ENCODE results near the gene SLC29A3.
A peak's percentile ranks its signal among the peaks of the same experiment; 100 is the strongest.

SLC29A3 gene

DNA sequence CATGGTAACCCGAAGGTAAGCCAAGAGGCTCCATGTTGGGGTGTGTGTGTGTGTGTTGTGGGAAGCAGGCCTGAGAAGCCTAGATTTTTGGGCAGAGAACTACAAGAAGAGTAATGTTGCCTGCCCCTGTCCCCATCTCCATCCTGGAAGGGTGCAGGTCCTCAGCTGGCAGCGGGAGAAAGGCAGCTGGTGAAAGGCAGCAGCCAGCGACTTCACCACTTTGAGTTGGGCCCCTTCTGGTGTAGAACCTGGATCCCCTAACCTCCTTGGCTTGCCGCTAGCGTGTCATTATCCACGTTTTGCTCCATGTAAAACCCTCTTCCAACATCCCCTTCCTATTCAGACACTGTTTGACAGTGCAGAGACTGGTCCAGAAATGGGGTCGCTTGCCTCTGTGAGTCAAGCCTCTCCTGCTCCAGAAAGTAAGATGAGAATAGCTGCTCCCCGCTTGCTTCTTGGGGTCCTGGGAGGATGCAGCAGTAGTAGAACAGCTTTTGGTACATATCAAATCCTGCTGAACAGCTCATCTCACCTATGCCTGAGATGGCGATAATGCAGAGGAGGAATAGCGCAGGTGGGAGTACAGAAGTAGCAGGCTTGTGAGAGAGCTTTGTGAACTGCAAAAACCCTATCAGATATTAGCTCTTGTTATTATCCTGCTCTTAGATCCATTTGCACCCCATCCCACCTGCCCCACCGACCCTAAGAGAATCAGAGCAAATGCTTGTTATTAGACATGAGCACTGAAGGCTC is 55.6 kb downstream of the SLC29A3 start:
- DNase-seq, result no peak

DNA sequence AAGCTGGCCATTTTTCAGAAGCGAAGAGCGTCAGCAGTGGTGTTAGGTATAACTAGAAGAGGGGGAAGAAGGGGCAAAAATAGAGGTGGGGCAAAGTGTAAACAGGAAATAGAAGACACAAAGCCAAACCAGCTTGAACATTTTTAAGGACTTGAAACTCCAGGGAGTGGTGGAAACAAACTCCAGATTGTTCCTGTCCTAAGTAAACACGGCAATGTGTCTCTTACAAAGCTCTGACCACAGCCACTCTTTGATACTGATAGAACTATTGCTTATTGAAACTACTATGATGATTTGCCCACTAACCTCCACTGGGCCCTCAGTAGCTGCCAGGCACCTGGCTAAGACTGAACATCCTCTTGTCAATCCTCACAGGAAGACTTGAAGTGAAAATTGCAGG is 56.9 kb downstream of the SLC29A3 start:
- DNase-seq, result no peak

DNA sequence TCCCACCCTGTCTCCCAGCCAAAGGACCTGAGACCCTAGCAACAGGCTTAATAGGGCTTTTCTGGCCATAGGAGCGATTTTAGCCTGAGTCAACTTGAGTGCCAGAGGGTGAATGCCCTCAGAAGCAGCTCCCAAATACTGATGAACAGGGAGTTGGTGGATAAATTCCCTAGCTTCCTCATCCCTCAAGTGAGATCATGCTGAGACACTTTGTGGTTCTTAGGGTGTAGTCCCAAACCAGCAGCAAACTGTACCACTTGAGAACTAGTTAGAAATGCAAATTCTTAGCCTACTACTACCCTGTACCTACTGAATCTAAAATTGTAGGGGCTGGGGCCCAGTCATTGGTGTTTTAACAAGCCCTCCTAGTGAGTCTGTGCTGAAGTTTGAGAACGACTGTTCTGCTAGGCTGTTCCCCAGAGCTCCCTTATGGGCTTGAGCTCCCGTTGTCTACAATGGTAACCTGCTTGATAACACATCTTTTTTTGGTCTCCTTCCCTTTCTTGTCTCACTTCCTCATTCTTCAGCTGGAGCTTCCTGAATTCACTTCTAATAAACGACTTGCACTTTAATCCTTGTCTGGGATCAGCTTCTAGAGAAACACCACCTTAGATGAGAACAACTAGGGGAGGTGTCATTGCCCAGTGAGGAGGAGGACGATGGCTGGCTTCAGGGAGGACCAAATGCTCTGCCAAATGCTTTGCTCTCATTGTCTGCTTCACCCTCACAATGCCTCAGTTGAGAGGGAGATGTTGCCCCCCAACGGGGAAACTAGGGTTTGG is 59.5 kb downstream of the SLC29A3 start:
- DNase-seq, result no peak

DNA sequence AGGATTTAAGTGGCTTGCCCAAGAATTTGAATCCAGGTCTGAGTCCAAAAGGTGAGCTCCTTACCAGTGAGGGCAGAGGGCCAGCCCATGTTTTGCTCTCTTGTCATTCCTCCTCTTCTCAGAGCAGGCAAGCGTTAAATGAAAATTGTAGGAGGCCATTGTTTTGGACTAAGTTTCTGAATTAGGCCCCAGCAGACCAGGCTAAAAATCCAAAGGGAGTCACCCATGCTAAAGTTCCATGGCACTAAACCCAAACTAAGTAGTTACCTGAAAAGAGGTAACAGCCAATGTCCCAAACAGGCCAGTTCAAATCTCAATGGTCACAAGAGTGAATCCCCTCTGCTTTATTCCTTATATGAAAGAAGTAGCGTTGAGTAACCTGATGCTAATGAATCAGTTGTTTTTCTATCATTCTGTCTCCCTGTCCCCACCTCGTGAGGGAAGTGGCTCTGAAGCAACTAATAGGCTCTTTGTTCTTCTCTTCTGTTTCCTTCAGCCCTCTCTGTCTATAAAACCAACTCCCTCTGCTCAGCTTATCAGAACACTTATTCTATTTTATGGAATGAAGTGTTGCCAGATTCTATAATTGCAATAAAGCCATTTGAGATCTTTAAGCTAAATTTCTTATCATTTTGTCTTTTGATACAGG is 60.2 kb downstream of the SLC29A3 start:
- DNase-seq, result no peak

DNA sequence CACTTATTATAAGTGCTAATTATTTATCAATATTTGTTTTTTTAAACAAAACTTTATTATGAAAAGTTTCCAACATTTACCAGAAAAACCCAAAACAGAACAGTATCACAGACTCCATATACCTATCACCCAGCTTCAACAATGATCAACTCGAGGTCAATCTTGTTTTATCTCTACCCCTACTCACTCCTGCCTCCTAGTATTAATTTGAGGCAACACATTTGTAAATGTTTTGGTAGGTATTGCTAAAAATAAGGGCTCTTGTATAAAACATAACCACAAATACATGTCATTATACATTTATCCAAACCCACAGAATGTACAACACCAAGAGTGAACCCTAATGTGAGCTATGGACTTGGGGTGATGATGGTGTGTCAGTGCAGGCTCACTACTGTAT is 61.8 kb downstream of the SLC29A3 start:
- DNase-seq, result no peak

DNA sequence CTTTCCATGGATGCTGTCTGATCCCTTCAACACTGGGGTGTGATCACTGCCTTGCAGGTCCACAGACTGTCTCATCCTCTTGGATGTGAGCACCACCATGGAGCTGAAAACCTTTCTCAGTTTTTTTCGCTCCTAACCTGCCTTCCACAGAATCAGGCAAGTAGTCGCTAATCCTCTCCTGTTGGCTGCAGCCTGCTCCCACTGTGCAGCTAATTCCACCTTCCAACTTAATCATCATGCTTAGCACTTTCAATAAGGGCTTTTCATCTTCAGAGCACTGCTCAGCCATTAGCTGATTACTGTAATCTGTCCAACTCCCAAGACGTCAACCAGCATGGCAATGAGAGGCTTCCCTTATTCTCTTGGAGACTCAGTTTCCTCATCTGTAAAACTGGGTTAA is 62.6 kb downstream of the SLC29A3 start:
- no peak for DNase-seq

DNA sequence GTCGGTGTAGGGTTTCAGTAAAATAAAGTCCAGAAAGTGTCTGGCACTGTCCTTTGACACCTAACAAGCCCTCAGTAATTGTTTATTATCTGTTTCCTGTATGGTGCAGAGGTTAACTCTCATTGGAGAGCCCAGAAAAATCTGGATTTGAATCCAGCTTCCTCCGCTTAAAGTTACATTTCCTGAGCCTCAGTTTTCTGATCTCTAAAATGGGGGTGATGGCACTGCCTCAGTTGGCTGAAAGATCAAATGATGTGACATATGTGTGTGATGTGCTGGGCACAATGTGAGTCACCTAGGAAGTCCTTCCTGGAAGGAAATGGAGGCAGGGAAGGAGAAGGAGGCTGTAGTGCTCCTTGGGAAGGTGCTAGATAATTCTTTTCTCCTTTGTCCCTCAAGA is 63.0 kb downstream of the SLC29A3 start:
- DNase-seq, result no peak

DNA sequence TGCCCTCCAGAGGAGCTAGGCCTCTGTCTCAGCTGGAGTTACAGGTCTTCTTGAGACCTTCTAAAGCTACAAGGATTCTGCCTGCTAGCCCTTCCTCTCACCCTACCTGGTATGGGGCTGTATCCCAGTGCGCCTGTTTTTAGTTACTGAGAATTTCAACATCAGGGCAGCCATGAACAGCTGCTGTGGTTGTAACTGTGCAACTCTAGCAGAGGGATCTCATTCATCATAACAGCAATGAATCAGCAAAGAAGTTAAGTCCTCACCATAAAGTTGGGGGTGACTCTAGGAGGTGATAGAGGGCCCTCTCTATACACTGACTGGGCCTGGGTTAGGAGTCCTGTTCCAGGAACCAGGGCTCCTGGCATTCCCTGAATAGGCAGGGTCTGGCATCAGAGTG is 63.7 kb downstream of the SLC29A3 start:
- no peak for DNase-seq

DNA sequence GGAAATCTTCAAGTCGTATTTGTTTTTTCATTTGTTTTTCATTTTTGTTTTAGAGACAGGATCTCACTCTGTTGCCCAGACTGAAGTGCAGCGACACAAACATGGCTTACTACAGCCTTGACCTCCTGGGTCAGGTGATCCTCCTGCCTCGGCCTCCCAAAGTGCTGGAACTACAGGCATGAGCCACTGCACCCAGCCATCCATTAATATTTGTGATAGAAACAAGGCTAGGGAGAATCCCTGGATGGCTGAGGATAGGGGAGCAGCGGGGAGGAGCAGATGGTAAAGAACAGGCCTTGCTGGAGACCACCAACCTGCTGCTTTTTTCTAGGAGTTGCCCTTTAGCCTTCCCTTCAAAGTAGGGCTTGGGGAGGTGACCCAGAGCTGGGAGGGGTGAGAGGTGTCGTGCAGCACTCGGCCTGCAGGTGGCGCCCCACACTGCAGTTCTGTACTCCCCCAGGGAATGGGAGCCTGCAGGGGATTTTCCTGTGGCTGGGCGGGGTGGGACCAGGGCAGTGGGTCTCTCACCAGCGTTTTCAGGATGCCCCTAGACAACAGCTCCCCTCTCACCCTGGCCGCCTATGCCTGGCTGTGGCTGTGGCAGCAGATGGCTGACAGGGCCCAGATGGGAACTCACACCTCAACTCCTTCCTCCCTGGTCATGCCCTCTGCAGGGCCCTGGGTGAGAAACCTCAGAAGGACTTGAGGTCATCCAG is 65.1 kb downstream of the SLC29A3 start:
- peak; percentile 54 for DNase-seq

DNA sequence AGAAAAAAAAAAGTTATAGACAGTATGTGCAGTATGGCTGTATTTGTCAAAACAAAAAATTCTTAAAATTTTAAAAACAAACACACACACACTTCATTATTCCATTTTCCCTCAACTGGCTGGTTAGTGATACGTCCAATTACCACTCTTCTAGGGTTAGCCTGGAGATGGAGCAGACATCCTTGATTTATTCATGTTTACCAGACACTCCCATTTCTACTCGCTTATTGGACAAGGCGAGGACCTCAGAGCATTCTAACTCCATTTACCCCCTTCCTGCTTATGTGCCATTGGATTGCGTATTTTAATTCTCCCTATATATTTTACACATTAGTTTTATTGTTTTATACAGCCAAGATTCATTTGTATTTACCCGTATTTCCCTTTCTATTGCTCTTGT is 69.1 kb downstream of the SLC29A3 start:
- no peak for DNase-seq

DNA sequence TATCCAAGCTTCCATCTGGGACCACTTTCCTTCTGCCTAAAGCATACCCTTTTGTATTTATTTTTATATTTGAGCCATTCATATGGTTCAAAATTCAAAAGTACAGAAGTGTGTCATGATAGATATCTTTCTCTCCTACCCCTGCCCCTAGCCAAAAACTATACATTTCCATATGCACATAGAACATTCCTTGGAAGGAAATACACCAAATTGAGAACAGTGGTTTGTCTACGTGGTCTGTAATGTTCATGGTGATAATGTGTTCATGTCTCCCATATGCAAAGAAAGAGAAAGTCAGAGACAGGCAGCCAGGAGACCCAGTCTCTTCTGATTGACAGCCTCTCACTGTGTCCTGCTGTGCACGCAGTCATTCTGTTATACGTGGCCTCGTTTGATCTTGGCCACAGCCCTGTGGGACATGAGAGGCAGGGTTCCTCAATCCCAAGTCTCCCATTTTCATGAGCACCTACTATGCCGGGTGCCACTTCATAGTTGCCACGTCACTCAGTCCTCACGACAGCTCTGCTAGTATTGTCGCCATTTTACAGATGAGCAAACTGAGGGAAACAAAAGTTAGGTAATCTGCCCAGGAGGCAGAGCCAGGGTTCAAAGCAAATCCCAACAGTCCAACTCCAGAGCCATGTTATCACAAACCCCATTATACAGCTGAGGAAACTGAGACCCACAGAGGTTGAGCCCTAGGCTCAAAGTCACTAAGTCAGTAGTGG is 69.7 kb downstream of the SLC29A3 start:
- no peak for DNase-seq

DNA sequence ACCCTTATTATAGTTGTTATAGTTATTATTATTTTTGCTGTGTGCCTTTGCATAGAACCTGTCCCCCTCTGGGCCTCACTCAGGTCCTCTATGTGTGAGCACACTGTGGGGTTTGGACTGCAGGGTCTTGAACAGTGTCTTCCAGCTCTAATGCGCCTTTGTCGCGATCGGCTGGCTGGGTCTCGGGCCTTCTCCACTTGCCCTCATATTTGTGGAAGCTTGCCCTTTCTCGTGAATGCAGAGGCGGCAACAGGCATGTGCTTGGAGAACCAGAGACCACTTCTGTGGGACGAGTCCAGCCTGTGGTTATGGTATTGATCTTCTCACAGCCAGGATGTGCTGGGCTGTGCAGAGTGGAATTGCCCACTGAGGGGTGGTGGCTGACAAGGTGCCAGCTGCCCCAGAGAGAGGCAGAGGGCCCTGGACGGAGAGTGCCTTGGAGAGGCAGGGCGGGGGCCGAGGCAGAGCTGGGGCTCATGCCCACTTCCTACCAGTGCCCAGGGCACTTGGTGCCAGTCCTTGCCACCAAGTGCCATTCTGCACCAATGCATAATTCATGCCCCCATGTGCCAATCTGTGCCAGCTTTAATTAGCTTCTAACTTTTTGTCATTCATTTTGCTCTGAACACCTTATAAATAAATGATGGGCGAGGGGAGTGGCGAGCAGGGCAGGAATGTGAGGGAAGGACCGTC is 70.9 kb downstream of the SLC29A3 start:
- DNase-seq, result no peak

DNA sequence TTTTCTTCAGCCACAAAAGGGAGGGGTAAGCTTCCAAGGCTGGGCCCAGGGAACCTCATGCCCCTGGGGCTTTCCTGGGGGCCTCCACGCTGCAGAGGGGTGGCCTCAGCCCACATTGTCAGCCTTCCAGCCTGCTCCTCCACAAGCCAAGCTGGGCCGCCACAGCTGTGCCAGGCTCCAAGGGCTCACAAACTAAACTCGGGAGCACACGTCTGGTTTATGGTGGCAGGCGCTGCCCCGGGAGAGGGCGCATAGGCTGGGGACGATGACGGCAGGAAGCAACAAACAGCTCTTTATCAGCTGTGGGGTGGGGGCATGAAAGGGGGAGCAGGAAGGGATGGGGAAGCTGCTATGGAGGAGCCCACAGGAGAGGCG is 71.4 kb downstream of the SLC29A3 start:
- DNase-seq, result no peak

DNA sequence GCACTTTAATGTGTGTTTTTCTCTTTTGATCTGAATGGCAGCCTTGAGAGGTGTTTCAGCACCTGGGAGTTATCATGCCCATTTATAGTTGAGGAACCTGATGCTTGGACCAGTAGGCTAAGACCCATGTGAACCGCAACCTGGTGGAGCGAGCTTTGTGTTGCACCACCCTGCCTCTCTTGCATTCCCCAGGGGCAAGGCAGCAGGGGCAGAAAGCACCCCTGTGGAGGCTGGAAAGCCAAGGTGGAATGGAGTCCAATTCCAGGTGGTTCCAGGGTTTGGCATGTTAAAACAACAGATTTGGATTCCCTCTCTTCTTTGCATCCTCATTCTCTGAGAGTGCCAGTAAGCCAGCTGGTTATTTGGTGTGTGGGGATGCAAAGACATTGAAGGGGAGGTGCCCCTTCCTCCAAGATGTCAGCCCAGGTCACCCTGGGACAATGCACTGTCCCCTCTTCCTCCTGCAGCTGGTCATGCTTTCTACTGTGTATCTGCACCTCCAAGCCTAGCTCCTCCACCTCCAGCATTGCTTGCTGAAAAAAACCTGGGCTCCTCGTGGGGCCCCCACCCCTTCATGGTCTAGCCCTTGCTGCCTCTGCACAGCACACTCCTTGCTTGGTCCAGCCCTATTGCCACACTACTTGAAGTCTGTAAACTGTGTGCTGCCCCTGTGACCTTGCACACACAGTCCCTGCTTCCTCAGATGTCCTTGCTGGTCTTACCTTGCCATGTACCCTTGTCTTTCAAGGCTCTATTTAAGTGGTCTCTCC is 72.0 kb downstream of the SLC29A3 start:
- DNase-seq, result no peak

DNA sequence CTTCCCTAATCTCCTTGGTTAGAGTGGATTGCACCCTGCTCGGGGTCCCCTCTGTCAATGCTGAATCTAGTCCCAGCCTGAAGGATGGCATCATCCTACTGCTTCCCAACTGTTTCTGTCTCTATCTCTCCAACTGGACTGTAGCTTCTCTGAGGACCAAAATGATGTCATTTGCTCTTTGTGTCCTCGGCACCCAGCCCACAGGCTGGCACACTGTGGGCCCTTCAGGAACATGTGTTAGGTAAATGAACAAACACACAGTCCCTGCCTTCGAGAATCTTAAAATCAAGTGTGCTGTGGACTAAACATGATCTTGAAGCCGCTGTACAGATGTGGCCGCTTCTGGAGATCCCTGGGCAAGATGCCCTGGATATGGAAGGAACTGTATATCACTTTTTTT is 72.6 kb downstream of the SLC29A3 start:
- no peak for DNase-seq

DNA sequence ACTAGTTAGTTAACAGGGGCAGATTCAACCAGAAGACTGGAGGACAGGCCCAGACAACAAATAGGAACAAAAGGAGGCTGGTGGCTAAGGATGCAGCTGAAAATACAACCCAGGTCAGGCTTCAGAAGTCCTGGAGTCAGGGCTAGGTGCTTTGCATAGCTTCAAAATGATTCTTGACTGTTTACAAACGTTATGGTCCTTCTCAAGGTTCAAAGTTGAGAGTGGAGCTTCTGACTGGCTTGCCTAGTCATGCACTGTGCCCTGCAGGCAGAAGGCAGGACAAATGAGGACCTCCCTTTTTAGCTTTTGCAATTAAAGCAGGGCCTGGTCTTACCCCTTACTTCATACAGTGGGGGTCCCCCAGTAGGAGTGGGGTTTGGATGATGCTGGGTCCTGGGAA is 73.2 kb downstream of the SLC29A3 start:
- no peak for DNase-seq

DNA sequence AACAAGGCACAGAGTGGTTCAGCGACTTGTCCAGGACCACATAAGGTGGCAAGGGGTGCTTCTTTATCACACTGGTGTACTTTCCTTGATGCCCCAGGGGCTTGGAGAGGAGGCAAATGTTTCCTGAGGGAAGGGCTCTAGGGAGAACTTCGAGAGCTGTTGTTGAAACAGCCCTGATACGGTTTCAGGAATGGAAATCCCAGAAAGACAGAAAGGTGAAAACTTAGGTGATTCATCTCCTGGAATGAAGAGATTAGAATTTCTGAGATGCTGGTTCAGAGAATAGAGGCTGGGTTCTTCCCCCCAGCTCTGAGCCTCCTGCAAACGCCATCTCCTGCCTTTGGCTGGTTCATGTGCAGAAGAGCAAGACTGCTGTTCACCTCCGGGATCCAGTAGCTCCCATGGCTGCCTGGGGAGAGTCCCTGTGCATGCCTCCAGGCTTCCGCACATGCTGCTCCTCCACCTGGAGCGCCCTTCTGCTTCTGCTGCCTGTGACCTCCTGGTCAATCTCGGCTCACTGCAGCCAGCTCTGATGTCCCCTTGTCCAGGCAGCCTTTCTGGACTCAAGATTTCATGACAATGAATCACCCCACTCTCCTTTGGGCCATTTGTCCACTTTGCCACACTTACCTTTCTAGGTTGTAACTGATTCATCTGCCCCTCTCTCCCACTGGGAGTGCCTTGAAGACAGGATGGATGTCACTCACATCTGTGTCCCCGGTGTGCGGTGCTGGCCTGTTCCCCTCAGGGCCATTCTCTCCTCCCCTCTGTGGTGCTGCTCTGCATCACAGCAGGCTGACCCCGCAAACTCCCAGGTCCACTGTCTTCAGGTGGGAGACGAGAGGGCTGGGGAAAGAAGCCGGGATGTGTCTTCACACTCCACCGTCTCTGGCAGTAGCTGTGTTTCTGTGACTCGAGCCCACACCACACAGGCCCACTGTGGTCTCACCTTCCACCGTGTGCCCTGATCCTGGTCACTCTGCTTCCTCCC is 74.0 kb downstream of the SLC29A3 start:
- no peak for DNase-seq

DNA sequence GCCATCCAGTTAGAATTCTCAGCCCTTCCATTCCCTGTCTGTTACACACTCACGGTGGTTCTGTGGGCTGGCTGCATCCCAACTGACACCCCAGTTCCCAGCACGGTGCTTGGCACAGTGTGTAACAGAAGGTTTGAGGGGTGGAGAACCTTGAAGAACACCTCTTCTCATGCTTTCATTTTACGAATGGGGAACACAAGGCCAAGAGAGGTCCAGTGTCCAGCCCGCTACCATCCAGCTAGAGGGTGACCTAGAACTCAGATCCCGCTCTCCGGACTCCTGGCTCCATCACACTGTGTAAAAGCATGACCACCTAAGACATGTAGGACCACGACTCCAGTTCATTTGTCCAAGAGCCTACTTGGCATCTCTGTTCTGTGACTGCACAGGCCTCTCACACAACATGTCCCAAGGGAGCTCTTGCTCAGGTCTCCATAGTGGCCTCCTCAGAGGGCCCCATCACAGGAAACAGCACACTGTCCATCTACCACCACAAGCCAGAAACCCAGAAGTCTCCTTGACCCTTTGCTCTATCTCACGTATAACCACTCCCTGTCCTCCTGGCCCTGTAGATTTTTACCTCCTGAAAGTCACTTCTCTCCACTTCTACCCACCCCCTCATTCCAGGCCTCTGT is 74.9 kb downstream of the SLC29A3 start:
- no peak for DNase-seq

DNA sequence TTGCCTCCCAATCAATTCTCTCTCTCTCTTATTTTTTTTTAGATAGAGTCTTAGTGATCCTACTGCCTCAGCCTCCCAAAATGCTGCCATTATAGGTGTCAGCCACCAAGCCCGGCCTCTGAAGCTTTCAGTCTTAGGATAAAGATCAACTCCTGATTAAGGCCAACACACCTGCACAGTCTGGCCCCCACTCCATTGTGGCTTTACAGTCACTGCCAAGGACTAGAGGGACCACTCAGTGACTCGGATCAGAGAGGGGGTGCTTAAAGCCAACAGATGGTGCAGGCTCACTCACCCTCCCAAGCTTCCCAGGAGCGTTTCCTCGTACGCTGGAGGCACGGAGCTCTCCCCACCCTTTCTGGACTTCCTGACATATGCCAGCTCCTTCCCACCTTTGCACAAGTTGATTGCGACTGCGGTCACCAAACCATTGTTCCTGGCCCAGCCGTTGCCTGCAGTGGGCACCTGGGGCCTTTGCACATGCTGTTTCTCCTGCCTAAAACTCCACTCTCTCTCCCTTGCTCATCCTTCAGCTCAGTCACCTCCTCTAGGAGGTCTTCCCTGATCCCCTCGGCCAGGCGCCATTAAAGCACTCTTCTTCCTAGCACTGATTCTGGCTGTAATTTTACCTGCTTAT is 76.0 kb downstream of the SLC29A3 start:
- DNase-seq, result no peak
